Esophagus squamous epithelium (tissue), 5 donors: ENCODE measurements around the gene NPFFR2. TPM values are rescaled to one million over a fixed set of nuclear protein-coding genes. Genes with fewer than 3 reads are reported as not detected.

Source experiments
- DNase-seq: peaks from one replicate; lab custom pipeline; 2025; lab: John Stamatoyannopoulos, UW
- H3K27ac ChIP-seq, 4 donors: fragments of 200-600 bp; sonication (generic); one replicate each; pipeline ENCODE4 v1.5.1; 2016 to 2019; ENCODE audit warnings: mild to moderate bottlenecking in 1 of 4
- H3K27me3 ChIP-seq, 4 donors: fragments of 200-600 bp; sonication (generic); 1 replicate in 3 of 4; 2 replicates in 1 of 4; pipeline versions ENCODE4 v1.5.1 to v1.6.0; 2017 to 2021; ENCODE audit warnings: antibody characterized with exemption in 1 of 4
- H3K36me3 ChIP-seq, 3 donors: fragments of 200-600 bp; sonication (generic); one replicate each; pipeline ENCODE4 v1.5.1; 2016 to 2019
- H3K4me1 ChIP-seq, 3 donors: fragments of 200-600 bp; sonication (generic); one replicate each; pipeline ENCODE4 v1.5.1; 2017 to 2019
- H3K4me3 ChIP-seq, 4 donors: fragments of 200-600 bp; sonication (generic); 1 replicate in 3 of 4; 2 replicates in 1 of 4; pipeline ENCODE4 v1.5.1; 2016 to 2019; ENCODE audit warnings: mild to moderate bottlenecking in 2 of 4, moderate library complexity in 1 of 4
- H3K9me3 ChIP-seq, 3 donors: fragments of 200-600 bp; sonication (generic); one replicate each; pipeline ENCODE4 v1.5.1; 2016 to 2019
- POLR2A ChIP-seq, 4 donors: fragments of 450-650 bp; IDR thresholded peaks; one replicate each; pipeline ENCODE4 v1.6.1; 2017; ENCODE audit warnings: antibody characterized with exemption in 4 of 4, mild to moderate bottlenecking in 4 of 4, moderate library complexity in 3 of 4
- WGBS, 2 donors: methylation state at CpG; one replicate each; pipeline ENCODE4 v1.1.5; 2018; 5-methylcytosine and 5-hydroxymethylcytosine counted together
- intact Hi-C: fragments of 100-400 bp; cut with DNase I; formaldehyde crosslinking; loops from one replicate; pipeline ENCODE4 v1.15.0; 2022
- total RNA-seq, 4 donors: library from RNA; depleted of rRNA; stranded (reverse); fragments of >200 nt; gene quantifications; one replicate each; pipeline ENCODE4 v1.1.0, GENCODE V29; 2016
- TF ChIP-seq, protein P1 (sequence below), 6 experiments: fragments of 450-650 bp in 4 of 6; fragments of 200-600 bp in 2 of 6; sonication (generic) in 2 of 6; IDR thresholded peaks; one replicate each; pipeline ENCODE4 v1.5.1; 2016 to 2019; ENCODE audit warnings: antibody characterized with exemption in 6 of 6, mild to moderate bottlenecking in 4 of 6, moderate library complexity in 4 of 6
- donor health status: DM: yes; HTN: yes; CAD: no.

NPFFR2 gene
- total RNA-seq, 4 donors from 2014 or later = not detected

DNA sequence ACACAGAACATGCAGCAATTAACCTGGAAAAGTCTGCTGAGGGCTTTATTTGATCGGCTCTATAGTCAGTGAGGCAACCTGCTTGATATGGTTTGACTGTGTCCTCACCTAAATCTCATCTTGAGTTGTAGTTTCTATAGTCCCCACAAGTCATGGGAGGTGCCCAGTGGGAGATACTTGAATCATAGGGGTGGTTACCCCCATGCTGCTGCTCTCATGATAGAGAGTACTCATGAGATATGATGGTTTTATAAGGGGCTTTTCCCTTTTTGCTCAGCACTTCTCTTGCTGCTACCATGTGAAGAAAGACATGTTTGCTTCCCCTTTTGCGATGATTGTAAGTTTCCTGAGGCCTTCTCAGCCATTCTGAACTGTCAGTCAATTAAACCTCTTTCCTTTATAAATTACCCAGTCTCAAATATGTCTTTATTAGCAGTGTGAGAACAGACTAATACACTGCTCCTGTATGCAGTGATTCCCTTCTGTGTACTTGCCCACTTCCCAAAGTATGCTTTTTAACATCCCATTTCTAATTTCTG is 78.2 kb downstream of the NPFFR2 start:
- H3K27ac ChIP-seq = no peak overlapping the region
- 60 to 78% methylated on average over 2 of the region's 2 CpGs for WGBS, 2 donors
- TF ChIP-seq POLR2A (IDR thresholded peaks at IDR 0.05) = no peak
- TF ChIP-seq, protein P1, sequence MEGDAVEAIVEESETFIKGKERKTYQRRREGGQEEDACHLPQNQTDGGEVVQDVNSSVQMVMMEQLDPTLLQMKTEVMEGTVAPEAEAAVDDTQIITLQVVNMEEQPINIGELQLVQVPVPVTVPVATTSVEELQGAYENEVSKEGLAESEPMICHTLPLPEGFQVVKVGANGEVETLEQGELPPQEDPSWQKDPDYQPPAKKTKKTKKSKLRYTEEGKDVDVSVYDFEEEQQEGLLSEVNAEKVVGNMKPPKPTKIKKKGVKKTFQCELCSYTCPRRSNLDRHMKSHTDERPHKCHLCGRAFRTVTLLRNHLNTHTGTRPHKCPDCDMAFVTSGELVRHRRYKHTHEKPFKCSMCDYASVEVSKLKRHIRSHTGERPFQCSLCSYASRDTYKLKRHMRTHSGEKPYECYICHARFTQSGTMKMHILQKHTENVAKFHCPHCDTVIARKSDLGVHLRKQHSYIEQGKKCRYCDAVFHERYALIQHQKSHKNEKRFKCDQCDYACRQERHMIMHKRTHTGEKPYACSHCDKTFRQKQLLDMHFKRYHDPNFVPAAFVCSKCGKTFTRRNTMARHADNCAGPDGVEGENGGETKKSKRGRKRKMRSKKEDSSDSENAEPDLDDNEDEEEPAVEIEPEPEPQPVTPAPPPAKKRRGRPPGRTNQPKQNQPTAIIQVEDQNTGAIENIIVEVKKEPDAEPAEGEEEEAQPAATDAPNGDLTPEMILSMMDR (IDR thresholded peaks at IDR 0.05) = no peak
- H3K9me3 ChIP-seq = peaks cover 0 to 4% (median 0%) of the 10 kb centered on the region in 3 donors
- H3K4me1 ChIP-seq = no peaks in the 10 kb centered on the region
- no peak for DNase-seq
- H3K36me3 ChIP-seq = no peaks in the 10 kb centered on the region
- H3K4me3 ChIP-seq = no peak overlapping the region
- intact Hi-C loops = no loop called here
- no peaks in the 10 kb centered on the region for H3K27me3 ChIP-seq

DNA sequence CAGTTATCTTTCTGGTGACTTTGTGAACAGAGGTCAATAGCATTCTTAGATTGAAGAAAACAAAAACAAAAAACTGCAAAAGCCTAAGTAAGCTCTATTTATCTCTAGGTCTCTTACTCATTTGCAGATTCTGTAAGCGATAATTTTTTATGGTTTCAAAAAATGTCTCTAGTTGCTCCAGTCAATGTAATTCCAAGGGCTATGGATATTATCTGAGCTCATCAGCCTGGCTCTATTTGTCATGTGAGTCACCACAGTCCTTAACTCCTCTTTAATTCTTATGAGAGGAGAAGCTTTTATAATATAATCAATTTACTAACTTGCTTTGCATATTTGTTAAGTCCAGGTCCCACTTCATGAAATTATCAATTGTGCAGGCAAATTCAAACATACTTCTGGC is 79.1 kb downstream of the NPFFR2 start:
- intact Hi-C loops = no loop called here
- WGBS, 2 donors = 85 to 90% methylated on average over 1 of the region's 1 CpG
- TF ChIP-seq, protein P1 (IDR thresholded peaks at IDR 0.05) = no peak
- no peaks in the 10 kb centered on the region for H3K27me3 ChIP-seq
- peaks cover 0 to 4% (median 0%) of the 10 kb centered on the region in 3 donors for H3K9me3 ChIP-seq
- no peak overlapping the region for H3K4me3 ChIP-seq
- no peaks in the 10 kb centered on the region for H3K4me1 ChIP-seq
- H3K27ac ChIP-seq = no peak overlapping the region
- DNase-seq = no peak
- no peaks in the 10 kb centered on the region for H3K36me3 ChIP-seq

DNA sequence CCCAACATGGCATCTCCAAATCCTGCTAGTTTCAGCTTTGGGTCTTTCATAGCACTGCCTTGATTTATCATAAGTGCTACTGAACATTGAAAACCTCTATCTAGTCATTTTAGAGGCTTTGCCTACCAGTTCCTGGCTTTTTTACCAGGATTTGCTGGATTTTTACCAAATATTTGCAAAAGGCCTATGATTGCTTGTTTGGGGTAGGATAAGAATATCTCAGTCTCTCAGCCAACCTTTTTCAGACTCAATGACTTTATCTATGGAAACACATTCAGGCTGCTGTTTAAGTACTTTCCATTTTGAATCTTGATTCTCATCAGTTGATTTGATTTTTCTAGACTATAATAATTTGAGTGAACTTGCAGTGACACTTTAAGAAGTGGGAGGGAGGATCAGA is 80.1 kb downstream of the NPFFR2 start:
- no peak for DNase-seq
- Histone ChIP-seq H3K4me3 (no peak overlapping the region), H3K27me3 (no peaks in the 10 kb centered on the region), H3K27ac (no peak overlapping the region), H3K9me3 (peaks cover 0 to 4% (median 0%) of the 10 kb centered on the region in 3 donors), H3K4me1 (no peaks in the 10 kb centered on the region), H3K36me3 (no peaks in the 10 kb centered on the region)
- intact Hi-C loops = no loop called here
- TF ChIP-seq, protein P1 (IDR thresholded peaks at IDR 0.05) = no peak
- no peak for TF ChIP-seq POLR2A (IDR thresholded peaks at IDR 0.05)

DNA sequence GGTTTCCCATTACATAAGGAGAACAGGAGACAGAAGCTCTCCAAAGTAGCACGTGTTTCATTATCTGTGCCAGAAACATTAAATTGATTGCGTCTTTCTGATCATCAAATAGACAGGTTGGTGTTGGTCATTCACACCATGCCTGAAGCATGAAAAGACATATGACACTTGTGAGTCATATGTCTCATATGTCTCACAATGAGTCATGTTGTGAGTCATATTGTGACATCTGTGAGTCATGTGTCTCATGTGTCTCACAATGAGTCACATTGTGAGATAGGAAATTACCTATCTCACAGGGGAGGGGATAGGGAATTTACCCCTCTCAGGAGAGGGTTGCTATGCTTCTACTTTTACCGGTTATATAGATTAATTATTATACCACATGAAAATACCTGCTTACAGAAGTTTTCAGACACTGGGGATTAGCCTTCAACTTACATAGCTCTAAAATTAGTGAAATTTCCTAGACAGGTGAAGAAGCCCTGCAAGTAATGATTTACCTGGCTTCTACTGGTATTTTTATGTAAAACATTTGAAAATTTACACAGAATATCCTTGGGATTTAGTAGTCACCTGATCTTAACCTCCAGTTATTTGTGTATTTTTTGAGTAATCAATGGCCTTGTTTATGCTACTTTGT is 80.8 kb downstream of the NPFFR2 start:
- TF ChIP-seq, protein P1 (IDR thresholded peaks at IDR 0.05) = no peak
- TF ChIP-seq POLR2A (IDR thresholded peaks at IDR 0.05) = no peak

DNA sequence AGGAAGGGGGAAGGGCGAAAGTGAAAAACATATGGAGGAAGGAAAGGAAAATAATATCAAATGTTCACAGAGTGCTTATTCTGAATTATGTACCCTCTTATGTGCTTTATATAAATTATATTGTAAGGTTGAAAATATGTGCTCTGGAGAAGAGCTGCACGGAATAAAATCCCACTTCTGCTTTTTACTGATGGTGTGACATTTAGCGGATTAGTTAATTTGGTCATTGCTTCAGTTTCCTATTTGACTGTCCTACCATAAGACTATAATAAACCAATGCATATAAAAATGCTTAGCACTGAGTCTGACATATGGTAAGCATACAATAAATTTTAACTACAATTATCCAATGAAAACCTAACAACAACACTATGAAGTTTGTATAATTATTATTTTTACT is 86.2 kb downstream of the NPFFR2 start:
- H3K4me3 ChIP-seq = no peak overlapping the region
- H3K36me3 ChIP-seq = no peaks in the 10 kb centered on the region
- WGBS, 2 donors = 75 to 85% methylated on average over 3 of the region's 3 CpGs
- no peak for DNase-seq
- TF ChIP-seq, protein P1 (IDR thresholded peaks at IDR 0.05) = no peak
- no peak for TF ChIP-seq POLR2A (IDR thresholded peaks at IDR 0.05)
- H3K27ac ChIP-seq = no peak overlapping the region
- no peaks in the 10 kb centered on the region for H3K27me3 ChIP-seq
- H3K9me3 ChIP-seq = no peaks in the 10 kb centered on the region
- H3K4me1 ChIP-seq = no peaks in the 10 kb centered on the region
- intact Hi-C loops = no loop called here

More for the DNA sequence above, 80.8 kb downstream of the NPFFR2 start:
- Histone ChIP-seq H3K36me3 (no peaks in the 10 kb centered on the region), H3K27me3 (no peaks in the 10 kb centered on the region), H3K4me1 (no peaks in the 10 kb centered on the region), H3K9me3 (peaks cover 0 to 4% (median 0%) of the 10 kb centered on the region in 3 donors), H3K27ac (no peak overlapping the region), H3K4me3 (no peak overlapping the region)
- no peak for DNase-seq
- WGBS, 2 donors = 37 to 48% methylated on average over 3 of the region's 3 CpGs
- intact Hi-C loops = no loop called here
